Medulla oblongata (tissue), 1 donor: ENCODE measurements around the gene SPATC1L.
A peak's percentile ranks its signal among the peaks of the same experiment; 100 is the strongest.
"Not testable (repeated sequence)": the region's sequence is repeated elsewhere in the genome, so short reads cannot be mapped to it uniquely, and the experiment has no call there.

Source experiments
- DNase-seq: peaks from one replicate; pipeline ENCODE4 v3.0.0-alpha.2; 2015; ENCODE audit errors: extremely low spot score

The SPATC1L gene

DNA sequence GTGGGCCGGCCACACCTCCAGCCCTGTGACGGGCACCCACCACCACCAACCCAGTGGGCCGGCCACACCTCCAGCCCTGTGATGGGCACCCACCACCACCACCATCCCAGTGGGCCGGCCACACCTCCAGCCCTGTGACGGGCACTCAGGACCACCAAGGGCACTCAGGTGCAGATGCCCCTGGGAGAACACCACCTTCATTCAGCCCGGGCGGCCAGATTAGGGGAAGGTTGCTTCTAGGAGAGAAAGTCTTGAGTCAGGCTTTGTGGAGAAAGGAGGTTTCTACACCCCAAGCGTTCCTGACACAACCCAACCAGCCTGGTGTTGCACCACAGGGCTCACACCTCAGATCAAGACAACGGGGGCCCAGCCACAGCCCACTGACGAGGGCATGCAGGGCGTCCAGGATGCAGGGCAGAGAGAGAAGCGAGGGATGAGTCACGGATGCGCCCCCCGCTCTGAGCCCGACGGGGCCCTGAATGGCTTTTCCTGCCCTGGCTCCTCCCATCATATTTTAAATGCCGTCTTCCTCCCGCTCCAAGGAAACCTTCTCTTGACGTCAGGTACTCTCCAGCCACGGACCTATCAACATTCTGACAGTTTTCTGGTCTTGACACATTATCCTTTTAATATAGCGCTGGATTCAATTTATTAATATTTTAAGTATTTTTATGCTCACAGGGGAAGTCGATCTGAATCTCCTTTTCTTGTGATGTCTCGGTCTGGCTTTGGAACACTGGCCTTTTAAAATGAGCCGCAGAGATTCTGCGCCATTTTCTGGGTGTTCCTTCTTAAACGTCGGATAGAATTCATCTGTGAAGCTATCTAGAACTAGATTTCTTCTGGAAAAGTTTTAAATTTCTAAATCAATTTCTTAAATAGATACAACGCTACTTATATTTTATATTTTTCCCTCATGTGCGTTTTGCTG lies 631 bp upstream of the SPATC1L start:
- peak; percentile 89 for DNase-seq

- not testable (repeated sequence) for DNase-seq
Measured at GRCh38 chr21:46183337-46183909, 836 bp downstream of the SPATC1L start.

GRCh38 chr21:46182548-46183336 lies 1.5 kb downstream of the SPATC1L start:
- DNase-seq, result no peak

DNA sequence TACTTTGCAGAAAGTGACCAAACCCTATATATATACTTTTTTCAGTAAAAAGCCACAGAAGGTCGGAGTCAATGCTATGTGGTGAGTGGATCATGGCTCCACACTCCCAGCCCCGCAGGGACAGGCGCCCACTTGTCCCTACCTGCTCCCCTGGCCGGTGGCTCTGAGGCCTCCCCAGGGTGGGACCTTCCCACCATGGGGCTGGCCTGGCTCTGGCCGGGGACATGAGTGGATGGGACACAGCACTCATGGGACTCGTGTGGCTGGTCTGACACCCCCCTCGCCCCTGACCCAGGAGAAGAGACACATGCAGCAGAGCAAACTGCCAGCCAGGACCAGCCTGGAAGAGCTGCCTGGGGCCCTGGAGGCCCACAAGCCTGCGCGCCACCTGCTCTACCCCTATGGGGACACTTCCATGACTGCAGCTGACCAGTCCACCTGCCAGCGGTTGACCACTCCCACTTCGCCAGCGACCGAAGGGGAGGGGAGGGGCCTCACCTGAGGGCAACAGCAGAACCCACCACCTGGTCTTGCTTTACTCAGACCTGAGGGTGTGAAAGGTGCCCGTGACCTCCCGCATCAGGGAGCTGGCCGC lies 2.2 kb downstream of the SPATC1L start:
- no peak for DNase-seq

DNA sequence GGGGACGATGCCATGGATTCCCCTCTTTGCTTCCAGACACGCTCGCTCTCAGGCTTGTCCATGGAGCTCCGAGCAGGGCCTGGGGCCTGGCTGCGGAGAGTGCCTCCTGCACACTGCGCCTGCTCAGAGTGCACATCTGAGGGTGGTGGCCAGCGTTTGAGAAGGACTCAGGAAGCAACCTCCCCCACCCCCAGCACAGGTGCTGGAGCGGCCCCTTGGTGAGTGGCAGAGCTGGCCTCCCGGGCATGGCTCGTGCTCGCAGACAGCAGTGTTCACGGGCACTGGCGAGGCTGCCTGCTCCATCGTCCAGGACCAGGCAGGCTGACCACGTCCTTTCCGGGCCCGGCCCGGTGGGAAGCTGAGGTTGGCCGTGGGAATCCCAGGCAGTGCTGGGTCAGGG lies 2.8 kb downstream of the SPATC1L start:
- no peak for DNase-seq

GRCh38 chr21:46180778-46181391 lies 3.4 kb downstream of the SPATC1L start:
- no peak for DNase-seq

DNA sequence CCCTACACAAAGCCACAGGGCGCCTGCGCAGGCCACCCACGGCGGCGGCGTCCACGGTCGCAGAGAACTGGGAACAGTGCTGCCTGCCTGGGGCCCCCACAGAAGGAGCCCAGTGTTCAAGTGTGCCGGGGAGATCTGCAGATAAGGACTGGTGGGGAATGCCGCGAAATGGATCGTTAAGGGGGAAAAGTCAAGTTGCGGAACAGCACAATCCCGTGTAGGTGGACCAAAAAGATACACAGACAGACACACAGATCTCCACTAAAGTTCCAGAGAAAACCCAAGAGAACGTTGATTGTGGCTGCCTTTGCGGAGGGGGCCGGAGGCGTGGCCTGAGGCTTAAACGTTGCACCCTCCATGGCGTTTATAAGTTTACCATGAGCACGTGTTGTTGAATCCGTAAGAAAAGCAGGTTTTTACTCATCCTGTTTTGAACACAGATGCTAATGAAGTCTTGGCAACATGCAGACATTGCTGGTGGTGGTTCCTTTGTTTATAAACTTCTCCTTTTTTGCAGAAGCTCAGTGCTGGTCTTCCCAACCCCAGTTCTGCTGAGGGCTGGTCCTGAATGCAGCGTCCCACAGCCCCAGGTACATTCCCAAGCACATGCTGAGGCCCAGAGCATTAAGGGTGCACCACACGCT lies 4.1 kb downstream of the SPATC1L start:
- DNase-seq, result no peak

GRCh38 chr21:46179708-46180078 lies 4.6 kb downstream of the SPATC1L start:
- no peak for DNase-seq

DNA sequence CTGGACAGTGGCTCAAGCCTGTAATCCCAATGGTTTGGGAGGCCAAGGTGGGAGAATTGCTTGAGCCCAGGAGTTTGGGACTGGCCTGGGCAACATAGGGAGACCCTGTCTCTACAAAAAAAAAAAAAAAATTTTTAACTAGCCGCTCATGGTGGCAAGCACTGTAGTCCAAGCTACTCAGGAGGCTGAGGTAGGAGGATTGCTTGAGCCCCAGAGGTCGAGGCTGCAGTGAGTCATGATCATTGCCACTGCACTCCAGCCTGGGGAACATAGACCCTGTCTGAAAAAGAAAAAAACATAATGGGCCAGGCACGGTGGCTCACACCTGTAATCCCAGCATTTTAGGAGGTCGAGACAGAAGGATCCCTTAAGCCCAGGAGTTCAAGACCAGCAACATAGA lies 5.3 kb downstream of the SPATC1L start:
- DNase-seq, result no peak

DNA sequence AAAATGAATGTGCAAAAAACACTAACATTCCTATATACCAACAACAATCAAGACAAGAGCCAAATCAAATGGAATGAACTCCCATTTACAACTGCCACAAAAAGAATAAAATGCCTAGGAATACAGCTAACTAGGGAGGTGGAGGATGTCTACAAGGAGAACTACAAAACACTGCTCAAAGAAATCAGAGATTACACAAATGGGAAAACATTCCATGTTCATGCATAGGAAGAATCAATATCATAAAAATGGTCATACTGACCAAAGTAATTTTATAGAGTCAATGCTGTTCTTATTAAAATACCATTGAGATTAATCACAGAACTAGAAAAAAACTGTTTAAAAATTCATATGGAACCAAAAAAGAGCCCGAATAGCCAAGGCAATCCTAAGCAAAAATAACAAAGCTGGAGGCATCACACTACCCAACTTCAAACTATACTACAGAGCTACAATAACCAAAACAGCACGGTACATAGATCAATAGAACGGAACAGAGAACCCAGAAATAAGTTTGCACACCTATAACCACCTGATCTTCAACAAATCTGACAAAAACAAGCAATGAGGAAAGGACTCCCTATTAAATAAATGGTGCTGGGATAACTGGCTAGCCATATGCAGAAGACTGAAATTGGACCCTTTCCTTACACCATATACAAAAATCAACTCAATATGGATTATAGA lies 7.7 kb downstream of the SPATC1L start:
- not testable (repeated sequence) for DNase-seq

GRCh38 chr21:46173573-46173972 lies 10.7 kb downstream of the SPATC1L start:
- no peak for DNase-seq

DNA sequence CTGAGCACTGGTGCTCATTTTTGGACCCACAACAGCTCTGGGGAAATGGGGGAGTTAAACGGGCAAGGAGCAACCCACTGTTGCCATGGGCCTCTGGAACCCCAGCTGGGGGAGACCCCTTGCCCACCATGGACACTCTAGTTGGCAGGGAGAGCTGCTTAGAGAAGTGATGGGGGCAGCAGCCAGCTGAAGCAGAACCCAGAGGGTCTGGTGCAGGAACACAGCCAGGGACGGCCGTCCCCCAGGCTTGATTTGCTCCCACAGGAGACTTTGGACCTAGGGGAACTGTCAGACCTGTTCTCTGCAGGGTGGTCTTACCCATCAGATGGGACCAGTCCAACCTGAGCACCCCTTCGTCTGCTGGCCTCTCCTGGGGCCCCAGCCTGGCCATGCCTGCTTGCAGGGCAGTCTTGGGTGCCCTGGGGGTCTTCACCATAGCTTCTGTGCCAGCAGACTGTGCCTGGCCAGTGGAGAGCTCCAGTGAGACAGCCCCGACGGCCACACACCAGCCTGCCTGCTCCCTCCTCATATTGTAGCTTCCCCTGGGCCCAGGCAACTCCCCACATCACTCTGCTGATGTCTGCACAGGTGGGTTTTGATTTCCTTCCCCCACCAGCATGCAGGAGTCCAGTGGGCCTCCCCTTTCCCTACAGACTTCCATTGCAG lies 11.3 kb downstream of the SPATC1L start:
- no peak for DNase-seq

DNA sequence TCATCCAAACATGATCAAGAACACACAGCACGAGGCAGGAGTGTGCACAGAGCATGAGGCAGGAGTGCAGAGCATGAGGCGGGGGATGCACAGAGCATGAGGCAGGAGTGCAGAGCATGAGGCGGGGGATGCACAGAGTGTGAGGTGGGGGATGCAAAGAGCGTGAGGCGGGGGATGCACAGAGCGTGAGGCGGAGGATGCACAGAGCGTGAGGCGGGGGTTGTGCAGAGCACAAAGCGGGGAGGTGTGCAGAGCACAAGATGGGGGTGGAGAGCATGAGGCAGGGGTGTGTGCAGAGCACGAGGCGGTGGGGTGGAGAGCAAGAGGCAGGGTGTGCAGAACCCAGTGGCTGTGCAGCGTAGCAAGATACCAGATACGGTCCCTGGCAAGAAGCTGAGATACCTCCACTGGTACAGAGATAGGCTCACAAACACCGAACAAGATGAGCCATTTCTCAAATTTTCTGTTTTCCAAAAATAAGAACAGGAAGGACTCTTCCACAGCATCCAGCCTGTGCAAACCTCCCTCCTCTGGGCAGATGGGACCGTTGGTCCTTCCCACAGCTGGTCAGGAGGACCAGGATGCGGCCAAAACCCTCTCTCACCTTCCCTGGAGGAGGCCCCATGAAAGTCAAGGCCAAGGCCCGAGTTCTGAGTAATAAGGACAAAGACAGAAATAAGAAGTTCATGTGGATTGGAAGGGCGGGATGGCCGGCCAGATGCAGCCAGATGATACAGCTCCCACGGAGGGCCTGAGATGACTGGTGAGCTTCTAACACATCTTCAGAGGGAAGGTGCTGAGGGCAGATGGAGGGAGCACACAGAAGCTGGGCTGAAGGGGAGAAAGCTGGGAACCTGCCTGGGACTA lies 12.0 kb downstream of the SPATC1L start:
- no peak for DNase-seq

- no peak for DNase-seq
Measured at GRCh38 chr21:46171585-46171984, 12.7 kb downstream of the SPATC1L start.

GRCh38 chr21:46170436-46171193 lies 13.6 kb downstream of the SPATC1L start:
- not testable (repeated sequence) for DNase-seq

- no peak for DNase-seq
Measured at GRCh38 chr21:46168659-46169386, 15.4 kb downstream of the SPATC1L start.

GRCh38 chr21:46168238-46168637 lies 16.0 kb downstream of the SPATC1L start:
- DNase-seq, result no peak

DNA sequence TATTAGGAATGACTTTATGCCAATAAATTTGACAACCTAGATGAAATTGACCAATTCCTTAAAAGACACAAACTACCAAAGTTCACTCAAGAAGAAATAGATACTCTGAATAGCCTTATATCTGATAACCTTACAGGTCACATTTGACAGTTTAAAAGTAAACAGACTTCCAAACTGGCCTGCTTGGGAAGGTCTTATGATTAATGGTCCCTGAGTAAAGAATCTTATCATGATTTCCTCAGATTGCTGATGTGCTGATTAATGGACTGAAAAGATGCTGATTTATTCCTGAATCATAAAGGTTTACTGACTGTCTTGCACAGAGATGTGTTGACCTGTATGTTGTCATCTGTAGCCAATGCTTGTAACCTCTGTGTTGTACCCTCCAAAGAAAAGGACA lies 19.2 kb downstream of the SPATC1L start:
- no peak for DNase-seq
